GM18499 (cell line): Measurements from ENCODE around the gene HOXD1.

Experiments used
- ATAC-seq: cut with Tn5 transposase; IDR thresholded peaks from one replicate; pipeline ENCODE4 v1.9.1; 2021; ENCODE audit warnings: moderate number of reproducible peaks; ENCODE audit not compliant: insufficient read depth, unreplicated experiment

HOXD1 gene

DNA sequence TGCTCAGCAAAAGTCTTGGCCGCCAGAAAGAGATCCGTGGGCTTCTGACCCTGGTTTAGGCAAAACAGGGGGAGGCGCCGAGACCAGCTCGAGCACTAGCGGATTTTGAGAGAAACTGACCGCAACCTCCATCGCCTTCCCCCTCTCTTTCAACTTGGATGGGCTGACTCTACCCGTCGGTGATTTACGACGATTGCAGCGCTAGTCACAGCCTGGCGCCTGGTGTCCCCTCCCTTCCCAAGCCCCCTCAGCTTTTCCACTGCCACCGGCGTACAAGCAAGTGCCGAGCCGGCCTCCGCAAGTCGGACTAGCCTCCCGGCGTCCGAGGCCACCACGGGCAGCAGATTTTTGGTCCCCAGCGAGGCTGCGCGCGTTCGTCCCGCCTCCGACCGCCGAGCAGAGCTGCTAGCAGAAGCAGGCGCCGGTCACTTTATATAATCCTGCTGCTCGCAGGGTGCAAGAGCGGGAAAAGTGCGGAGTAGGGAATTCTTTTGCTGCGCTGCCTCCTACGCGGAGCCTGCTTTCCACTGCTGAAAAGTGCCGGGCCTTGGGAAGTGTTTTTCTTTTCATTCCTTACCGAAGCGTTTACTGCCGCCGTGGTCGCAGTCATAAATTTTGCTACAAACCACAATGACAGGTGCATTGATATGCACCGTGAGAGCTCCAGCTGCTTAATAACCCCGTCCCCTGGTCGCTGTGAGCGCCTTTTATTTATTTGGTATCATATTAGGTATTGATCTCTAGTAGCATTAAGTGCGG is 23.7 kb upstream of the HOXD1 start:
- ATAC-seq = no peak

GRCh38 chr2:176165370-176166050 is 23.0 kb upstream of the HOXD1 start:
- ATAC-seq = no peak

GRCh38 chr2:176166272-176166671 is 22.2 kb upstream of the HOXD1 start:
- no peak for ATAC-seq

GRCh38 chr2:176167398-176167797 is 21.1 kb upstream of the HOXD1 start:
- no peak for ATAC-seq

DNA sequence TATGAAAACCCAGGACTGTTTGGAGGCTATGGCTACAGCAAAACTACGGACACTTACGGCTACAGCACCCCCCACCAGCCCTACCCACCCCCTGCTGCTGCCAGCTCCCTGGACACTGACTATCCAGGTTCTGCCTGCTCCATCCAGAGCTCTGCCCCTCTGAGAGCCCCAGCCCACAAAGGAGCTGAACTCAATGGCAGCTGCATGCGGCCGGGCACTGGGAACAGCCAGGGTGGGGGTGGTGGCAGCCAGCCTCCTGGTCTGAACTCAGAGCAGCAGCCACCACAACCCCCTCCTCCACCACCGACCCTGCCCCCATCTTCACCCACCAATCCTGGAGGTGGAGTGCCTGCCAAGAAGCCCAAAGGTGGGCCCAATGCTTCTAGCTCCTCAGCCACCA is 19.3 kb upstream of the HOXD1 start:
- no peak for ATAC-seq

- ATAC-seq = no peak
Measured at GRCh38 chr2:176169711-176170110, 18.8 kb upstream of the HOXD1 start.

DNA sequence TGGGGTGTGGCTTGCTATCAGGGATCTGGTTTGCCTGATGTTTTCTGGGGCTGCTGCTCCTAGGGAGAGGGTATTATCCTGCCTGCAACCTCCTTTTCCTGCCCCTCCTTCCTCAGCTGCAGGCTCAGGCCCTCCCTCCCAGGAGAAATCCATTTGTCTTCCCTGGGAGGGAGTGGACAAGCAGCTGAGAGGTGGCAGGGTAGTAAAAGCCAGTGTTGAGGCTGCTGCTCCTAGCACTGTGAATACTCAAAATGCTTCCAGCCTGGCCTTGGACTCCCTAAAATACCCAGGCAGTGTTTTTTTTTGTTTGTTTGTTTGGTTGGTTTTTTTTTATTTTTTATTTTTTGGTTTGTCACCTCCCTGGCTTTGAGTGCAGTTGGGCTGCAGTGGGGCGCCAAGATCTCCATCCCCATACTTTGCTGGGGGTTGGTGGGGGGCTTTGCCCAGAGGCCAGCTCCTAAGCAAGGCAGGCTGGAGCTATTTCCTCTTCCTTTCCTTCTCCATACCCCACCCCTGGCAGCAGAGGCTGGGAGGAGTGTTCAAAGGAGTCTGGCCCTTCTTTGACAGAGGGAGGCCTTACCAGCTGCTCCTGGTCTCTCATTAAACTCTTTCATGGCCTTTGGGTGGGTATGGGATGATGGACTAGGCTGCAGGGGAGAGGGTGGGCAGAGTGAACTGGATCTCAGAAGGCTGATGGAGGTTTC is 17.7 kb upstream of the HOXD1 start:
- ATAC-seq = no peak

DNA sequence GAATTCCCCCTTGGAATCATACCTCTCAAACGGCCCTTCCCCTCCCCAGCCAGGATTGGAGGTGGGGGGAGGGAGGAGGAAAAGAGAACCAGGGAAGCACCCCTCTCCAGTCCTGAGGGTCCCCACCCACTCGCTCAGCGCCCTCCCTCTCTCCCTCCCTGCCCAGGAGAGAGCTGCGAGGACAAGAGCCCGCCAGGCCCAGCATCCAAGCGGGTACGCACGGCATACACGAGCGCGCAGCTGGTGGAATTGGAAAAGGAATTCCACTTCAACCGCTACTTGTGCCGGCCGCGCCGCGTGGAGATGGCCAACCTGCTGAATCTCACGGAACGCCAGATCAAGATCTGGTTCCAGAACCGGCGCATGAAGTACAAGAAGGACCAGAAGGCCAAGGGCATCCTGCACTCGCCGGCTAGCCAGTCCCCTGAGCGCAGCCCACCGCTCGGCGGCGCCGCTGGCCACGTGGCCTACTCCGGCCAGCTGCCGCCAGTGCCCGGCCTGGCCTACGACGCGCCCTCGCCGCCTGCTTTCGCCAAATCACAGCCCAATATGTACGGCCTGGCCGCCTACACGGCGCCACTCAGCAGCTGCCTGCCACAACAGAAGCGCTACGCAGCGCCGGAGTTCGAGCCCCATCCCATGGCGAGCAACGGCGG is 17.0 kb upstream of the HOXD1 start:
- ATAC-seq = no peak

- no peak for ATAC-seq
Measured at GRCh38 chr2:176172007-176172894, 16.2 kb upstream of the HOXD1 start.

- ATAC-seq = no peak
Measured at GRCh38 chr2:176172895-176173566, 15.4 kb upstream of the HOXD1 start.

DNA sequence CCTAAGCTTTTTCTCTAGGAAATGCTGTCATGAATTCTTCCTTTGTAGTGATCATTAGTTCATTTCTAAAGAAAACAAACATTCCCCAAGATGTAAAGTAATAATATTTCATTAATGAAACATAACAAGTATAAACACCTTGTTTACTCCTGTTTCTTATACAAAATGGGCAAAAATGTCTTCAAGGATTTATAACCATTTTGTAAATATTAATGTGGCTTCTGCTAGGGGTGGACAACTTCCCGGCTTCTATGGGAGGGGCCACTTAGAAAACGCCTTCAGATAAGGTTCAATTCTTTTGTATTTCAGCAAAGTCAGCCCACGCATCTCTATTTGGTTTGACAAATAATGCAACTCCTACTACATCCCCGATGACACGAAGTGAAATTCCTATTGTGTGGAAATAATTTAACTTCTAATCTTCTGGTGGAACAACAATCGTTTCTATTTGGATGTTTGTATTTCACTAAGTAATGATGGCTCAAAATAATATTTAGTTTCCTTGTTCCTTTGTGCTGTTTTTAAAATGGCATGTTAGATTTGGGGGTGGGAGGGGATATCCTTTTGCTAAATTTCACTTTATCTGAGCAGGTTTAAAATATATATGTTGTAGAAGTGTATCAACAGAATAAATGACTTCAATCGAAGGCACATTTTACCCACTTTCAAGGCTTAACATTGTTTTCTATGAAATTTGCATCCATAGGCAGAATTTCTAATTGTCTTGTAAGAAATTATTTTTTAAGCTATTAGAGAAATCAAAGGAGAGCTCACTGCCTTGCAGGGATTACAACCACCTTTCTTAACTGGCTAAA is 14.7 kb upstream of the HOXD1 start:
- ATAC-seq = no peak

- no peak for ATAC-seq
Measured at GRCh38 chr2:176174382-176174823, 14.1 kb upstream of the HOXD1 start.

GRCh38 chr2:176174824-176175708 is 13.4 kb upstream of the HOXD1 start:
- ATAC-seq = no peak

- ATAC-seq = no peak
Measured at GRCh38 chr2:176175709-176176607, 12.5 kb upstream of the HOXD1 start.

DNA sequence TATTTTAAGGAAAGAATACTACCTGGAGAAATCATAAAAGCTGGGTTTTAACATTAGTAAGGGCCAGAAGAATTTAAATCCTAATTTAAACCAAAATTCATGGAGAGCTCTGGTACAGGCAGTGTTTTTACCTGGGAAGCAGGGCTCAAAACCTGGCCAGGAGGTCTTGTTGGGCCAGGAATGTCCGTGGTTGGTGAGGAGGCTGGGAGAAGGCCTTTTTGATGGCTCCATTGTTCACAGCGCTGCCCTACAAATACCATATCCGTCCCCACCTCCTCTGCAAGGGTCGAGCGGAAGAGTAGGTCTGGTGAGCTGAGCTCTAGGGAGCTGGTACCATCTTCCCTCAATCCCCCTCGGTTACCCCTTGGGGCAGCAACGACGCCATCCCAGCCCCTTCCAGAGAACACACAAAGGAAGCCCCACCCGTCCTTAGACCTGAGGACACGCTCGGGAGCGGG is 10.9 kb upstream of the HOXD1 start:
- ATAC-seq = no peak

DNA sequence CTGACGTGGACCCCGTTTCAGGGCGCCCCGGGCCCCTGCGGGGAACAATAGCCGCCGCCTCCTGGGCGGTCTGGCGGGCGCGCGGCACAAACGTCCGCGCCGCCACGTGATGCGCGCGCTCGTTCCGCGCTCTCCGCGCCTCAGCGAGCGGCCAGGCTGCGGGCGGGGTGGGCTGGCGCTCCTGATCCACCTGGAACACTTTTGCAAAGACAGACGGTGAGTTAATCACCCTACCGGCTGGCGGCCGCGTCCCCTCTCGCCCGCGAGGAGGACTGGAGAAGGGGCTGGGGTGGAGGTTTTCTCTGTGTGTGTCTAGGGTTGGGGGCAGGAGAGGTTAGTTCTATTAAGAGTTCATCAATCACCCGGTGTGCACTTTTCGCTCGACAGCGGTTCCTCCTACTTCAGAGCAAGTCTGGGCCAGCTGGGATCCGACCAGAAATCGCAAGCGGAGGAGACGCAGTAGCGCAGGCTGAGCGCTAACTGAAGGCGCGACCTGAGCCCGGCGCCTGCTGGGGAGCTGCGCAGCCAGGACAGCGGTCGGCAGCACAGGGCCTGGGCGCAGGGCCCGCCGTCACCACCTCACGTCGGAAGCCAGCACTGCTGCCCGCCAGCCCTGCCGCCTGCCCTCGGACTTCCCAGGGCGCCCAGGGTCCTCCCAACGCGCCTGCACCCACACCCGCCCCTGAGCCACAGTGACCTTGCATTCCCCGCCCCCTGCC is 10.3 kb upstream of the HOXD1 start:
- ATAC-seq = no peak
